Smooth muscle cell of the brain vasculature (primary cell): ENCODE results near the gene KREMEN2.

ENCODE experiments used
- DNase-seq: peaks from one replicate; pipeline ENCODE4 v3.0.0-alpha.2; 2012; ENCODE audit warnings: low read depth, low spot score

Gene KREMEN2

GRCh38 chr16:3003582-3004270 is 39.7 kb downstream of the KREMEN2 start:
- DNase-seq = peak; percentile 88

DNA sequence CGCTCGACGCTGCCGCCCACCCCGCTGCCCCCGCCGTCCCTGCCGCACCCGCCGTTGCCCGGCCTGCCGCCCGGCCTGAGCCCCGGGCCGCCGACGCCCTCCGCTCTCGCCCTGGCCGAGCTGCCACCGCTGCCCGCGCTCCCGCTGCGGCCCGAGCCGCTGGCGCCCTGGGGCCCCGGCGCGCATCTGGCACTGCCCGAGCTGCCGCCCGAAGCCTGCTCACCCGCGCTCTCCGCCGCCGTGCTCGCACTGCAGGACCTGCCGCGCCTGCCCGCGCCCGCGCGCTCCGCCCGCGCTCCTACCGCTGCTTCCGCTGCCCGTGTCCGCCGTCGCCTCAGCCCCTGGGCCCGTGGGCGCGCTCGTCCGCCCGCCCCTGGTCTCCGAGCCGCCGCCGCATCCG is 40.2 kb downstream of the KREMEN2 start:
- no peak for DNase-seq

GRCh38 chr16:3004781-3005284 is 40.8 kb downstream of the KREMEN2 start:
- DNase-seq = no peak

- DNase-seq = no peak
Measured at GRCh38 chr16:3007059-3007956, 43.2 kb downstream of the KREMEN2 start.

DNA sequence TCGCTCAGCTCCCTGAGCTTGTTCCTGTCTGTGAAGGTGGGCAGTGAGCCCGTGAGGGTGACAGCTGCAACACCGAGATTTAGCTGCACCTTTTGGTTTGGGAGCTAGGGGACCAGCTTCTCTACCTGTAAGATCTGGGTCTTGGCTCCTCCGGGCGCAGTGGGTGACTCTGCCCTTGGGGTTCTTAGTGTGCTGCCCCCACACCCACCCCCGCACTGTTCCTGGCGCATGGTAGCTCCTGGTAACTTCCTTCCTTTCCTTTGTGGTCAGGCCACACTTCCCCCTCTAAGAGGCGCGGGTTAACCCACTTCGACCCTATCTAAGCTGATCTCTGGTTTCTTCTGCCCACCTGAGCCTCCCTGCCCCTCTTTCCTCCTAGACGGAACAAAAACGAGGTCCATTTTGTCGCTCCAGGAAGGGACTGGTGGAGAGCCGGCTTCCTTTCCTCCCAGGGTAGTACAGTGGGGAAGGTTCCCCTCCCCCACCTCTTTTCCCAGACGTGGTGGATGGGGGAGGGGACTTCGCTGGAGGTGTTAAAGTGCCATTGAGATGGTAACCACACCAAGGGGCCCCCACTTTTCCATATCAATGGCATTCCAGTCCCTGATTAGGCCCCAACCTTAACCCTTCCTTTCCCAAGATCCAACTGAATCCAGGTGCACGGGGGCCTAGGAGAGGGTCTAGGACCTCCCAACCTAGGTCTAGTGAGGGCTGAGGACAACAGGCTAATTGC is 44.0 kb downstream of the KREMEN2 start:
- DNase-seq = no peak

DNA sequence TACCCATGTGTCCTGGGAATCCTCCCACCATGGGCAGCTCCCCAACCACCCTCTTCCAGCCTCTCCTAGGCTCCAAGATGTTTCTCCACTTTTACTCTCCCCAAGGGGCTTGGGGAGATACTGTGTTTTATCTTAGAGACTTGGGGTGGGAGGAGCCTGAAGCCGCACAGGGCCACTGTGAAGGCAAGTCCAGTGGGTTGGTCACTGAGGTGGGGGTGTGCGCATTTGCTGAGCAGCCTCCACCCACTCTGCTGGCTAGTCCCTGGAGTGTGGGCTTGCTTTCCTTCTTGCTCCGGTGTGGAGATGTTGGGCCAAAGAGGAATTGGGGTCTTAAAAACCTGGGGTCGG is 44.6 kb downstream of the KREMEN2 start:
- DNase-seq = no peak

DNA sequence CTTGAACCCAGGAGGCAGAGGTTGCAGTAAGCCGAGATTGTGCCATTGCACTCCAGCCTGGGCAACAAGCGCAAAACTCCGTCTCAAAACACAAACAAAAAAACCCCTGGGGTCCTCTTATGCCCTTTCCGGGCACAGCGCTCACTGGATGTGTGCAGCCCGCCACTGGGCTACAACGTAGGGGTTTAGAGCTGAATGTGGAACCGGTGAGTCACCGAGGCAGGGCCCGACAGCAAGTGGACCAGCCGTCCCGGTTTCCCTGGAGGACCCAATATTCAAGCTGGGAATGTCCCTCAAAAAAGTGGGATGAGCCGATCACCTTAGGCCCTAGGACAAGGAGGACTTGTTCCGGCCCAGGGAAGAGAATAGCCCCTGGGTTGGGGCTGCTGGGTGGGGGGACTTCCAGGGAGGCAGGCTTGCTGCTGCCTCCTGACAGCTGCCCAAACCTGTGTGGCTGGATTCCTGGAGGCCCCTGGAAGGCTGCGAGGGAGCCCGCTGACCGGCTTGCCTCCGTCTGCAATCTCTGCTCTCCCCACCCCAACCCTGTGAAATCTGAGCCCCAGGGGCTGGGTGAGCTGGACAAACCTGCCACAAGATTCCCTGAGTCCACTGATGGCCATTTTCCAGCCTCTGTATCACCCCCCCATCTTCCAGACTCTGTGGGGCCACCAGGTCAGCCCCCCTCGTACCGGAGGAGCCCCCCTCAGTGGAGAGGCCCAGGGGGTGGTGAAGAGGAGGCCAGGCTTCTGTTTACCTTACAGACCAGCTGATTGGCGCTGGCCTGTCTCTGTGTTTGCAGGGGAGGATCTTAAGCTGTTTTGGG is 45.7 kb downstream of the KREMEN2 start:
- DNase-seq = no peak

DNA sequence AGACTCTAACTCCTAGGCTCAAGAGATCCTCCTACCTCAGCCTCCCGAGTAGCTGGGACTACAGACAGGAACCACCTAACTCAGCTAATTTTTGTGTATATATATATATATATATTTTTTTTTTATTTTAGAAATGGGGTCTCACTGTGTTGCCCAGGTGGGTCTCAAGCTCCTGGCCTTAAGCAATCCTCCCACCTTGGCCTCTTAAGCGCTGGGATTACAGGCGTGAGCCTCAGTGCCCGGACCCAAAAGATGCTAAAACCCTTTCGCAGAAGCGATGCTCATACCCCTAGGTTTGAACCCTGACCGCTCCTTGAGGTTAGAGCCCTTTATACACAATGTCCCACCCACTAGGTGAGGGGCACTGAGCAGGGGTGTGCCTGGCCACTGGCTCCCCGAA is 46.4 kb downstream of the KREMEN2 start:
- DNase-seq = no peak

- DNase-seq = no peak
Measured at GRCh38 chr16:3012246-3012645, 48.2 kb downstream of the KREMEN2 start.

- DNase-seq = no peak
Measured at GRCh38 chr16:3012828-3013420, 48.8 kb downstream of the KREMEN2 start, which contains the start of gene CLDN9. CLDN9 (plus strand) TSS chr16:3012923; CDS start chr16:3013363, 440 bp downstream.

DNA sequence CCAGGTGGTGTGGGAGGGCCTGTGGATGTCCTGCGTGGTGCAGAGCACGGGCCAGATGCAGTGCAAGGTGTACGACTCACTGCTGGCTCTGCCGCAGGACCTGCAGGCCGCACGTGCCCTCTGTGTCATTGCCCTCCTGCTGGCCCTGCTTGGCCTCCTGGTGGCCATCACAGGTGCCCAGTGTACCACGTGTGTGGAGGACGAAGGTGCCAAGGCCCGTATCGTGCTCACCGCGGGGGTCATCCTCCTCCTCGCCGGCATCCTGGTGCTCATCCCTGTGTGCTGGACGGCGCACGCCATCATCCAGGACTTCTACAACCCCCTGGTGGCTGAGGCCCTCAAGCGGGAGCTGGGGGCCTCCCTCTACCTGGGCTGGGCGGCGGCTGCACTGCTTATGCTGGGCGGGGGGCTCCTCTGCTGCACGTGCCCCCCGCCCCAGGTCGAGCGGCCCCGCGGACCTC is 49.4 kb downstream of the KREMEN2 start:
- no peak for DNase-seq

- DNase-seq = no peak
Measured at GRCh38 chr16:3013998-3014690, 50.1 kb downstream of the KREMEN2 start.

- no peak for DNase-seq
Measured at GRCh38 chr16:3014971-3015370, 50.9 kb downstream of the KREMEN2 start.

DNA sequence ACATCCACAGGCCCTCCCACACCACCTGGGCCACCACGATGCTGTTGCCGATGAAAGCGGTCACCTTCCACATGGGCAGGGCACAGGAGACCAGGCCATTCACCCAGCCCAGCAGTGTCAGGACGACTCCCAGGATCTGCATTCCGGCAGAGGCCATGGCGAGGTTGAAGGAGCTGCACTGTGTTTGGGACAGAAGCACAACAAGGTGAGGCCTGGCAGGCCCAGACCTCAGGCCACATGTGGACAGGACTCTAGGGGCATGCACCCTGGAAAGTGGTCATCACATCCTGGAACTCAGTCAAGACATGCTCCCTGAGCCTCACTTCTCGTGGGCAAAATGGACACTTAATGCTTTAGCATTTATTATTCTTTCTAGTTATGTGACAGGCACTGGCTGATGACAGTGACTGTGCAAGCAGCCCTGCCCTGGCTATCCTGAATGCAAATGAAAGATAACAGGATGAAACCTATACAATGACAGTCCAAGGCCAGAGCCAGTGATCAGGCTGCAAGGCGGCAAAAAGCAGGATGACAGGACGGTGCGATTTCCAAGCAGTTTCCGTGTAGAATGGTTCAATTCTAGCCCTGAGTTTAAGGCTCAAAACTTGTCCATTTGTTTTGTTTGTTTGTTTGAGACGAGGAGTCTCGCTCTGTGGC is 51.9 kb downstream of the KREMEN2 start:
- no peak for DNase-seq

GRCh38 chr16:3017344-3017743 is 53.3 kb downstream of the KREMEN2 start:
- no peak for DNase-seq
